ENCODE measurements around the gene ZNF316. TPM values are rescaled to one million over a fixed set of nuclear protein-coding genes. Genes with fewer than 3 reads are reported as not detected.

ZNF316 gene
- polyA plus RNA-seq, 1 experiment = 5.6 TPM

- peak overlapping the region; percentile 71; the same call in 1 of the 2 replicates for H3K4me3 ChIP-seq (ENCODE audit: low read depth, low read length)
- CTCF ChIA-PET = no interaction called here
Observed at GRCh38 chr7:6639032-6639431, 1.9 kb downstream of the ZNF316 start.

GRCh38 chr7:6639627-6640026 is 2.5 kb downstream of the ZNF316 start:
- no peak for TF ChIP-seq CTCF (IDR thresholded peaks at IDR 0.05; ENCODE audit: low read depth, low read length)
- Histone ChIP-seq H3K27me3 (ENCODE audit: control insufficient read depth, insufficient read depth, low read length) (no peaks in the 10 kb centered on the region), H3K27ac (ENCODE audit: low read depth, low read length) (no peak overlapping the region), H3K9me3 (ENCODE audit: control insufficient read depth, insufficient read depth, low read length) (peaks cover 3% of the 10 kb centered on the region; the same call in 1 of the 2 replicates), H3K4me3 (ENCODE audit: low read depth, low read length) (no peak overlapping the region)
- no peak for DNase-seq (ENCODE audit: low read depth, low spot score)
- CTCF ChIA-PET = no interaction called here
- POLR2A ChIA-PET = no interaction called here

More at GRCh38 chr7:6639032-6639431, 1.9 kb downstream of the ZNF316 start:
- DNase-seq (ENCODE audit: low read depth, low spot score) = no peak
- POLR2A ChIA-PET = no interaction called here
- peaks cover 3% of the 10 kb centered on the region; the same call in 1 of the 2 replicates for H3K9me3 ChIP-seq (ENCODE audit: control insufficient read depth, insufficient read depth, low read length)
- no peak for TF ChIP-seq CTCF (IDR thresholded peaks at IDR 0.05; ENCODE audit: low read depth, low read length)
- no peak overlapping the region for H3K27ac ChIP-seq (ENCODE audit: low read depth, low read length)
- no peaks in the 10 kb centered on the region for H3K27me3 ChIP-seq (ENCODE audit: control insufficient read depth, insufficient read depth, low read length)

- Histone ChIP-seq H3K4me3 (ENCODE audit: low read depth, low read length) (no peak overlapping the region), H3K27me3 (ENCODE audit: control insufficient read depth, insufficient read depth, low read length) (no peaks in the 10 kb centered on the region), H3K9me3 (ENCODE audit: control insufficient read depth, insufficient read depth, low read length) (peaks cover 3% of the 10 kb centered on the region; the same call in 1 of the 2 replicates), H3K27ac (ENCODE audit: low read depth, low read length) (no peak overlapping the region)
- TF ChIP-seq CTCF (IDR thresholded peaks at IDR 0.05; ENCODE audit: low read depth, low read length) = no peak
- no peak for DNase-seq (ENCODE audit: low read depth, low spot score)
- POLR2A ChIA-PET = no interaction called here
- CTCF ChIA-PET = no interaction called here
Observed at GRCh38 chr7:6640246-6640721, 3.2 kb downstream of the ZNF316 start.

GRCh38 chr7:6641305-6642035 is 4.4 kb downstream of the ZNF316 start:
- H3K27me3 ChIP-seq (ENCODE audit: control insufficient read depth, insufficient read depth, low read length) = no peaks in the 10 kb centered on the region
- no peak for TF ChIP-seq CTCF (IDR thresholded peaks at IDR 0.05; ENCODE audit: low read depth, low read length)
- no peak overlapping the region for H3K4me3 ChIP-seq (ENCODE audit: low read depth, low read length)
- POLR2A ChIA-PET = no interaction called here
- H3K9me3 ChIP-seq (ENCODE audit: control insufficient read depth, insufficient read depth, low read length) = peaks cover 3% of the 10 kb centered on the region; the same call in 1 of the 2 replicates
- no peak for DNase-seq (ENCODE audit: low read depth, low spot score)
- H3K27ac ChIP-seq (ENCODE audit: low read depth, low read length) = no peak overlapping the region
- CTCF ChIA-PET = no interaction called here

GRCh38 chr7:6642239-6642839 is 5.2 kb downstream of the ZNF316 start:
- Histone ChIP-seq H3K27ac (ENCODE audit: low read depth, low read length) (no peak overlapping the region), H3K27me3 (ENCODE audit: control insufficient read depth, insufficient read depth, low read length) (no peaks in the 10 kb centered on the region), H3K4me3 (ENCODE audit: low read depth, low read length) (no peak overlapping the region), H3K9me3 (ENCODE audit: control insufficient read depth, insufficient read depth, low read length) (peaks cover 3% of the 10 kb centered on the region; the same call in 1 of the 2 replicates)
- ChIA-PET CTCF (no interaction called here), POLR2A (no interaction called here)
- DNase-seq (ENCODE audit: low read depth, low spot score) = no peak
- no peak for TF ChIP-seq CTCF (IDR thresholded peaks at IDR 0.05; ENCODE audit: low read depth, low read length)
